Measurements from ENCODE around the gene BTBD16.

GRCh38 chr10:122354383-122354782 lies 83.3 kb downstream of the BTBD16 start:
- TF ChIP-seq CTCF (IDR thresholded peaks at IDR 0.05), result no peak
- no peak for TF ChIP-seq POLR2A (IDR thresholded peaks at IDR 0.05)
- no peak for TF ChIP-seq POLR2AphosphoS5 (IDR thresholded peaks at IDR 0.05)

Measured in breast epithelium (tissue), 3 donors.